Suprapubic skin (tissue), 4 donors: ENCODE data around the gene PARD3B. TPM values are rescaled to one million over a fixed set of nuclear protein-coding genes. Genes with fewer than 3 reads are reported as not detected.

Source experiments
- DNase-seq, 2 donors: peaks; one replicate each; pipeline ENCODE4 v3.0.0-alpha.2; 2019; ENCODE audit warnings: low spot score in 2 of 2
- H3K27ac ChIP-seq: fragments of 200-600 bp; sonication (generic); one replicate; pipeline ENCODE4 v1.5.1; 2019
- H3K27me3 ChIP-seq: fragments of 200-600 bp; sonication (generic); one replicate; pipeline ENCODE4 v1.5.1; 2019
- H3K36me3 ChIP-seq: fragments of 200-600 bp; sonication (generic); one replicate; pipeline ENCODE4 v1.5.1; 2019
- H3K4me1 ChIP-seq: fragments of 200-600 bp; sonication (generic); one replicate; pipeline ENCODE4 v1.5.1; 2019
- H3K4me3 ChIP-seq: fragments of 200-600 bp; sonication (generic); one replicate; pipeline ENCODE4 v1.5.1; 2019; ENCODE audit warnings: mild to moderate bottlenecking
- H3K9me3 ChIP-seq: fragments of 200-600 bp; sonication (generic); one replicate; pipeline ENCODE4 v1.5.1; 2019
- CTCF ChIP-seq, 2 donors: fragments of 200-600 bp in 1 of 2; fragments of 450-650 bp in 1 of 2; sonication (generic) in 1 of 2; IDR thresholded peaks; one replicate each; pipeline ENCODE4 v1.5.1; 2016 to 2019; ENCODE audit warnings: antibody characterized with exemption in 2 of 2, mild to moderate bottlenecking in 1 of 2, moderate library complexity in 1 of 2
- EP300 ChIP-seq: sonication (generic); formaldehyde crosslinking; IDR thresholded peaks from one replicate; pipeline ENCODE4 v1.6.1; 2017; ENCODE audit warnings: antibody characterized with exemption
- POLR2A ChIP-seq, 2 donors: fragments of 450-650 bp; IDR thresholded peaks; one replicate each; pipeline ENCODE4 v1.6.1; 2017; ENCODE audit warnings: antibody characterized with exemption in 2 of 2, mild to moderate bottlenecking in 2 of 2, moderate library complexity in 2 of 2
- POLR2AphosphoS5 ChIP-seq, 3 donors: sonication (generic); formaldehyde crosslinking; IDR thresholded peaks; one replicate each; pipeline ENCODE4 v1.6.1; 2017; ENCODE audit warnings: antibody characterized with exemption in 3 of 3
- WGBS: methylation state at CpG from one replicate; pipeline ENCODE4 v1.1.5; 2018; 5-methylcytosine and 5-hydroxymethylcytosine counted together
- total RNA-seq, 4 donors: library from RNA; depleted of rRNA; stranded (reverse); fragments of >200 nt; gene quantifications; one replicate each; pipeline ENCODE4 v1.1.0, GENCODE V29; 2016

The PARD3B gene
- total RNA-seq, 4 donors from 2014 or later, result 12.5 to 18.9 (median 15.5) TPM

DNA sequence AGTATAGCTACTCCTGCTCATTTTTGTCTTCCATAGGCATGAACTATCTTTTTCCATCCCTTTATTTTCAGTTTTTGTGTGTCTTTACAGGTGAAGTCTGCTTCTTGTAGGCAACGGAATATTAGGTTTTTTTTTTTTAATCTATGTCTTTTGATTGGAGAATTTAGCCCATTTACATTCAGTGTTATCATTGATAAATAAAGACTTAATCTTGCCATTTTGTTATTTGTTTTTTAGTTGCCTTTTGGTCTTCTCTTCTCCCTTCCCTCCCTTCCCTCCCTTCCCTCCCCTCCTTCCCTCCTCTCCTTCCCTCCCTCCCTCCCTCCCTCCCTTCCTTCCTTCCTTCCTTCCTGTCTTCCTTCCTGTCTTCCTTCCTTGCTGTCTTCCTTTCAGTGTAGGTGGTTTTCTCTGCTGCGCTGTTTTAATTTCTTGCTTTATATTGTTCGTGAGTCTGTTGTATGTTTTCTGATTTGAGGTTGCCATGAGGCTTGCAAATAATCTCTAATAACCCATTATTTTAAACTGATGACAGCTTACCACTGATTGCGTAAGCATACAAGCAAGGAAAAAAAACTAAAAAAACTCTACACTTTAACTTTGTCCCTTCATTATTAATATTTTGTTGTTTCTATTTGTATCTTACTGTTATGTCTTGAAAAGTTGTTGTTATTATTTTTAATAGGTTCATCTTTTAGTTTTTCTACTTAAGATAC, 353.8 kb downstream of the PARD3B start:
- Histone ChIP-seq H3K36me3 (no peaks in the 10 kb centered on the region), H3K4me3 (no peak overlapping the region), H3K27me3 (no peaks in the 10 kb centered on the region), H3K9me3 (no peaks in the 10 kb centered on the region), H3K27ac (no peak overlapping the region), H3K4me1 (peaks cover 4% of the 10 kb centered on the region)
- WGBS, result 90% methylated on average over 4 of the region's 4 CpGs
- TF ChIP-seq EP300, result no peak
- no peak for TF ChIP-seq POLR2A (IDR thresholded peaks at IDR 0.05)
- TF ChIP-seq POLR2AphosphoS5 (IDR thresholded peaks at IDR 0.05), result no peak
- TF ChIP-seq CTCF (IDR thresholded peaks at IDR 0.05), result no peak
- no peak for DNase-seq

DNA sequence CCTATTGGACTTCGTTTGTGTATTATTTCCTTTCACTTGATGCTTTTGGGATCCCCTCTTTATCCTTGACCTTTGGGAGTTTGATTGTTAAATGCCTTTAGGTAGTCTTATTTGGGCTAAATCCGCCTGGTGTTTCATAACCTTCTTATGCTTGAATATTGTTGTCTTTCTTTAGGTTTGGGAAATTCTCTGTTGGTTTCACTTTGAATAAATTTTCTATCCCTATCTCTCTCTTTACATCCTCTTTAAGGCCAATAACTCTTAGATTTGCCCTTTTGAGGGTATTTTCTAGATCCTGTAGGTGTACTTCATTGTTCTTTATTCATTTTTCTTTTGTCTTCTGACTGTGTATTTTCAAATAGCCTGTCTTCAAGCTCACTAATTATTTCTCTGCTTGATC, 354.7 kb downstream of the PARD3B start:
- WGBS, result 87% methylated on average over 2 of the region's 2 CpGs
- no peak for DNase-seq

DNA sequence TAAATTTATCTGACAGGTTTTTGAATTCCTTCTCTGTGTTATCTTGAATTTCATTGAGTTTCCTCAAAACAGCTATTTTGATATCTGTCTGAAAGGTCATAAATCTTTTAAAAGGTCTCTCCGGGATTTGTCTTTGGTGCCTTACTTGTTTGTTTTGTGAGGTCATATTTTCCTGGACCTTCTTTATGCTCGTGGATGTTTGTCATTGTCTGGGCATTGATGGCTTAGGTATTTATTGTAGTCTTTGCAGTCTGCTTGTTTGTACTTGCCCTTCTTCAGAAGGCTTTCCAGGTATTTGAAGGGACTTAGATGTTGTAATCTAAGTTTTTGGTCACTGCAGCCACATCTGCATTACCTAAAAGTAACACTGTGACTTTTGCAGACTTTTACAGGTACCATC, 355.2 kb downstream of the PARD3B start:
- Histone ChIP-seq H3K4me3 (no peak overlapping the region), H3K27me3 (no peaks in the 10 kb centered on the region), H3K36me3 (no peaks in the 10 kb centered on the region), H3K4me1 (peaks cover 9% of the 10 kb centered on the region), H3K9me3 (no peaks in the 10 kb centered on the region), H3K27ac (no peak overlapping the region)
- 36% methylated on average over 2 of the region's 2 CpGs for WGBS
- TF ChIP-seq EP300 (no peak), CTCF (IDR thresholded peaks at IDR 0.05) (no peak), POLR2AphosphoS5 (IDR thresholded peaks at IDR 0.05) (no peak), POLR2A (IDR thresholded peaks at IDR 0.05) (no peak)
- no peak for DNase-seq

More for the DNA sequence above, 354.7 kb downstream of the PARD3B start:
- Histone ChIP-seq H3K4me1 (peaks cover 4% of the 10 kb centered on the region), H3K36me3 (no peaks in the 10 kb centered on the region), H3K27ac (no peak overlapping the region), H3K9me3 (no peaks in the 10 kb centered on the region), H3K27me3 (no peaks in the 10 kb centered on the region), H3K4me3 (no peak overlapping the region)
- TF ChIP-seq POLR2AphosphoS5 (IDR thresholded peaks at IDR 0.05), result no peak
- TF ChIP-seq POLR2A (IDR thresholded peaks at IDR 0.05), result no peak
- no peak for TF ChIP-seq EP300
- no peak for TF ChIP-seq CTCF (IDR thresholded peaks at IDR 0.05)

GRCh38 chr2:204900910-204901309, 355.6 kb downstream of the PARD3B start:
- Histone ChIP-seq H3K9me3 (no peaks in the 10 kb centered on the region), H3K27ac (no peak overlapping the region), H3K27me3 (no peaks in the 10 kb centered on the region), H3K4me3 (no peak overlapping the region), H3K4me1 (peaks cover 11% of the 10 kb centered on the region), H3K36me3 (no peaks in the 10 kb centered on the region)
- TF ChIP-seq CTCF (IDR thresholded peaks at IDR 0.05) (no peak), POLR2AphosphoS5 (IDR thresholded peaks at IDR 0.05) (no peak), POLR2A (IDR thresholded peaks at IDR 0.05) (no peak), EP300 (no peak)
- DNase-seq, result no peak
- WGBS, result 100% methylated on average over 1 of the region's 1 CpG

- no peak for DNase-seq
- Histone ChIP-seq H3K4me3 (no peak overlapping the region), H3K36me3 (no peaks in the 10 kb centered on the region), H3K27ac (no peak overlapping the region), H3K4me1 (peaks cover 11% of the 10 kb centered on the region), H3K27me3 (no peaks in the 10 kb centered on the region), H3K9me3 (no peaks in the 10 kb centered on the region)
- no peak for TF ChIP-seq POLR2AphosphoS5 (IDR thresholded peaks at IDR 0.05)
- no peak for TF ChIP-seq CTCF (IDR thresholded peaks at IDR 0.05)
- no peak for TF ChIP-seq EP300
- 67% methylated on average over 1 of the region's 1 CpG for WGBS
These were observed 356.3 kb downstream of the PARD3B start for GRCh38 chr2:204901591-204901990.
